Measurements from ENCODE around the gene PRPS1L1. TPM values are rescaled to one million over a fixed set of nuclear protein-coding genes. Genes with fewer than 3 reads are reported as not detected.

PRPS1L1 gene
- total RNA-seq, 1 experiment from 2014 or later, result not detected

GRCh38 chr7:18040196-18040595 is 12.6 kb upstream of the PRPS1L1 start:
- intact Hi-C loops (cut with micrococcal nuclease; ENCODE audit: unreplicated experiment), result no loop called here
- Mint-ChIP-seq H3K36me3 (ENCODE audit: insufficient read depth, unreplicated experiment) (no peaks in the 10 kb centered on the region), H3K27ac (ENCODE audit: unreplicated experiment) (no peak overlapping the region), H3K4me3 (ENCODE audit: unreplicated experiment) (no peak overlapping the region), H3K9me3 (ENCODE audit: unreplicated experiment) (no peaks in the 10 kb centered on the region), H3K4me1 (ENCODE audit: low read depth, unreplicated experiment) (no peaks in the 10 kb centered on the region), H3K27me3 (ENCODE audit: insufficient read depth, unreplicated experiment) (no peaks in the 10 kb centered on the region)
- no TSS peak for BruUV-seq (replicated peaks)
- POLR2A ChIA-PET, result no interaction called here
- H3K36me3 ChIP-seq (ENCODE audit: control insufficient read depth, insufficient read depth, low read length), result no peaks in the 10 kb centered on the region
- CTCF ChIA-PET, result no interaction called here
- H3K4me1 ChIP-seq, result no peaks in the 10 kb centered on the region
- DNase-seq, result no peak
- H3K4me3 ChIP-seq (ENCODE audit: low read depth, low read length), result no peak overlapping the region
- no peak for TF ChIP-seq CTCF (IDR thresholded peaks at IDR 0.05; ENCODE audit: insufficient read depth in 1 of 2, low read depth in 1 of 2, low read length in 1 of 2, severe bottlenecking in 1 of 2, unreplicated experiment in 1 of 2)
- no peaks in the 10 kb centered on the region for H3K27me3 ChIP-seq (replicated peaks; ENCODE audit: control insufficient read depth, insufficient read depth, low read length)
- H3K9me3 ChIP-seq, result no peaks in the 10 kb centered on the region

GRCh38 chr7:18038382-18038781 is 10.7 kb upstream of the PRPS1L1 start:
- Mint-ChIP-seq H3K27ac (ENCODE audit: unreplicated experiment) (no peak overlapping the region), H3K36me3 (ENCODE audit: insufficient read depth, unreplicated experiment) (no peaks in the 10 kb centered on the region), H3K4me3 (ENCODE audit: unreplicated experiment) (no peak overlapping the region), H3K4me1 (ENCODE audit: low read depth, unreplicated experiment) (no peaks in the 10 kb centered on the region), H3K9me3 (ENCODE audit: unreplicated experiment) (no peaks in the 10 kb centered on the region), H3K27me3 (ENCODE audit: insufficient read depth, unreplicated experiment) (no peaks in the 10 kb centered on the region)
- H3K27me3 ChIP-seq (replicated peaks; ENCODE audit: control insufficient read depth, insufficient read depth, low read length), result no peaks in the 10 kb centered on the region
- no peaks in the 10 kb centered on the region for H3K36me3 ChIP-seq (ENCODE audit: control insufficient read depth, insufficient read depth, low read length)
- no peaks in the 10 kb centered on the region for H3K9me3 ChIP-seq
- CTCF ChIA-PET, result no interaction called here
- no peaks in the 10 kb centered on the region for H3K4me1 ChIP-seq
- BruUV-seq (replicated peaks), result no TSS peak
- no peak for DNase-seq
- no peak for TF ChIP-seq CTCF (IDR thresholded peaks at IDR 0.05; ENCODE audit: insufficient read depth in 1 of 2, low read depth in 1 of 2, low read length in 1 of 2, severe bottlenecking in 1 of 2, unreplicated experiment in 1 of 2)
- POLR2A ChIA-PET, result no interaction called here
- intact Hi-C loops (cut with micrococcal nuclease; ENCODE audit: unreplicated experiment), result no loop called here
- no peak overlapping the region for H3K4me3 ChIP-seq (ENCODE audit: low read depth, low read length)

- Mint-ChIP-seq H3K9me3 (ENCODE audit: unreplicated experiment) (no peaks in the 10 kb centered on the region), H3K27me3 (ENCODE audit: insufficient read depth, unreplicated experiment) (no peaks in the 10 kb centered on the region)
- POLR2A ChIA-PET, result no interaction called here
These were observed 10.0 kb upstream of the PRPS1L1 start for GRCh38 chr7:18037609-18038008.

More at GRCh38 chr7:18037609-18038008, 10.0 kb upstream of the PRPS1L1 start:
- no peak for TF ChIP-seq CTCF (IDR thresholded peaks at IDR 0.05; ENCODE audit: insufficient read depth in 1 of 2, low read depth in 1 of 2, low read length in 1 of 2, severe bottlenecking in 1 of 2, unreplicated experiment in 1 of 2)
- no peaks in the 10 kb centered on the region for H3K36me3 ChIP-seq (ENCODE audit: control insufficient read depth, insufficient read depth, low read length)
- H3K9me3 ChIP-seq, result no peaks in the 10 kb centered on the region
- no peaks in the 10 kb centered on the region for H3K4me1 Mint-ChIP-seq (ENCODE audit: low read depth, unreplicated experiment)
- intact Hi-C loops (cut with micrococcal nuclease; ENCODE audit: unreplicated experiment), result no loop called here
- DNase-seq, result no peak
- BruUV-seq (replicated peaks), result no TSS peak
- H3K4me1 ChIP-seq, result no peaks in the 10 kb centered on the region
- H3K4me3 Mint-ChIP-seq (ENCODE audit: unreplicated experiment), result no peak overlapping the region
- H3K4me3 ChIP-seq (ENCODE audit: low read depth, low read length), result no peak overlapping the region
- no peak overlapping the region for H3K27ac Mint-ChIP-seq (ENCODE audit: unreplicated experiment)
- no peaks in the 10 kb centered on the region for H3K27me3 ChIP-seq (replicated peaks; ENCODE audit: control insufficient read depth, insufficient read depth, low read length)
- CTCF ChIA-PET, result no interaction called here
- H3K36me3 Mint-ChIP-seq (ENCODE audit: insufficient read depth, unreplicated experiment), result no peaks in the 10 kb centered on the region

Measured in Caco-2 (cell line).